GM18502 (cell line): ENCODE data around the gene SATB1.

Source experiments
- ATAC-seq: cut with Tn5 transposase; IDR thresholded peaks from one replicate; pipeline ENCODE4 v1.9.1; 2021; ENCODE audit warnings: mild to moderate bottlenecking; ENCODE audit not compliant: unreplicated experiment, poor library complexity

The SATB1 gene

DNA sequence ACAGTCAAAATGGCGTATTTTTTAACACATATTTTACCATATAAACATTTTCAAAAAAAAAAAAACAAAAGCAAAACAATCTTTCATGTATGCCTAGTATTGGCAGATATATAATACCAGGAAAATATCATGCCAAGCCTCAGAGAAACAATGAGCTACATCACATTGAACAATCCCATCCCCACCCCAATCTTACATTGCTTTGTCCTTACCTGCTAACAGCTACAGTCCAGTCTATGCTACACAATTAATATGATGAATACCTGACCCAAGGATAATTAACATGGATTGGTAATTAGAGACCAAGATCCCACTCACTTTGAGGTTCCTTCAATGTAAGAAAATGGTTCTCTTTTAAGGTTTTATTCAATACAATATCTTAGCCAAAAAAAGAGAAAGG is 7.6 kb upstream of the SATB1 start:
- ATAC-seq, result no peak

DNA sequence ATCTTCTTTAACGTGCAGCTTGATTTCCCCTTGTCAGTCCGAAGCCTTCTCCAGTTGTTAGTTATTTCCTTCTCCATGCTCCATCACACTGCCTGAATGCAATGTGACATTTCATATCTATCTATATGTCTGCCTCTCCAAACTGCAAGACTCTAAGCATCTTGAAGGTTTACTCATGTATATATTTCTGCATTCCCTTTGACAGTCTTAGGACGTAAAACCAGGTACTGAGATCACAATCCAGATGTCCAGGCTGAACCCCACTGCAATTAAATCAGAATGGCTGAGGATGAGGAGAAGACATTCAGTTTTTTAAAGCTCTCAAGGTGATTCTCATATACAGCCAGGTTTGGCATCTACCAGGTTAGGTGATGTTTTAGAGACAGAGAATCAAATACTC is 6.1 kb upstream of the SATB1 start:
- no peak for ATAC-seq

DNA sequence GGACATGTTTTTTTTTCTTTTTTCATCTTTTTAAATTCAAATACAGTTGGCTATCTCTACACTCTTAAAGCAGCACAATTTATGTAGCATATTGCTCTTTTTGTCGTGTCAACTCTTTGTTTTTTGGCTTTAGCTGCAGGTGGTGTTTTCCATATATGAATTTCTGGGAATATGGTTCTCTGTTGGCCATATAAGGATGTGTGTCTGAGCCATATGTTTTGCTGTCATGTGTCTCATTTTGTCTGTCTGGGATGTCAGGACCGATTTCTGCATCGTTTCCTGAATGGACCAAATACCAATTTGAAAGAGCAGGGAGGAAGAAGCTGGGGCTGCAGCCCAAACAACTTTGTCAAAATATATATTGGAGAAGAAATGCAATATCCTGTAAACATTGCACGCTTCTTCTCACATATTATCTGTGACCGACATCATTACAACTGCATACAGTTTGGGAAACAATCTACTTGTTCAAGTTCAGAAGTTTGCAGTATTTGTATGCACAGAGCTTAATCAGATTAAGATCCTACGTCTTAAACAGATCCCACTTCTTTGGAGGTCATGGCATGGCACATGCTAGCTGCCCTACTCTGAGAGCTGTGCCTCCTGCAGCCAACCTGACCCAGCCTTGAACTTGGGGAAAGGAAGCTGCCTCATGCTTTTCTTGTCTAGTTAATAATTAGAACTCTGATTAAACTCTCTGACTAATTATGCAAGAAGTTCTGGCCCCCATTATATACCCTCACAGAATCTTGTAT is 4.0 kb upstream of the SATB1 start:
- ATAC-seq, result no peak

GRCh38 chr3:18428036-18428435 is 2.9 kb upstream of the SATB1 start:
- ATAC-seq, result no peak

DNA sequence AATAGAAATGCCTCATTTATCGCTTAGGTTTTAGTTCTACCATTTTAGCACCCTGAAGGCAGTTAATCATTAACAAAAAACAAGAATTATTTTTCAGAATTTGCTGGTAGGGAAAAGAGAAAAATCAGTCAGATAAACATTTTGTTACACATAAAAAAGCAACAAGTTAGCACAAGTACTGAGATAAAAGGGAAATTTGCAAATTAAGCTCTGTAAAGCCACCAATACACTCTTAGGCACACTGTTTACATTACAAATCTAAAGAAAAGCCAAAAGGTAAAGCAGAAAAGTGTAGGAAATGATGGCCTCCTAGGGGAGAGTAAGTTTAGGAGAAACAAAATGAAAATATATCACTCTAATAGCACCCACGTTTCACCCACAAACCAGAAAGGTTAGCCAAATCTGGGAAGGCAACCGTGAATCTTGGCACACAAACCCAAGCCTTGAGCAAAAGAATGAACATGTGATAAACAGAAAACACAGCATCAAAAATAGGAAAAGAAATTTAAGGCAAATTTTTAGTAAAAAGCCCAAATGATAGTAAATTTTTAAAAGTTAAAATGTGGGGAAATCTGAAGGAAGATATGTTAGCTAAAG is 1.6 kb upstream of the SATB1 start:
- ATAC-seq, result no peak

GRCh38 chr3:18425641-18426257 is 610 bp upstream of the SATB1 start:
- ATAC-seq, result no peak

DNA sequence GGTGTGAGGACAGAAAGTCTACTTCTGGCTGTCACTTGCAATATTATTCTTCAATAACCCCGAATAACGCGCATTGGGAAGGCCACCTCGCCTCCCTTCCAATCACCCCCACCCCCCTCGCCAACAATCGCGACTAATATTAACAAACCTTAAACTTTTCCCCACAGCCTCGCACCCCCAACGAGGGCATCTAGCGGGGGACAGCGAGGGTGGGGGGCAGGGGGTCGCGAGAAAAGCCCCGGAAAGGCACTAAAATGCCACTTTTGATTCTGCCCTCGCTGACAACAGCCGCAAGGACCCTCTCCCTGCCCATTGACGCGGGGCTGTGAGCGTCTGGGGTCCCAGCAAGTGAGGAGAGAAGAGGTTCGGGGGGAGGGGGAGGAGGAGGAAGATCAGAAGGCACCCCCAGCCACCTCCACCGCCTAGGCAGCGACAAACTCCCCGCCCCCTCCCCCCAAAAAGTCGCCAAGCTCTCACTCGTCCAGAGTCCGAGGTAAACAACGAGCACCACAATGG is 868 bp downstream of the SATB1 start:
- no peak for ATAC-seq

DNA sequence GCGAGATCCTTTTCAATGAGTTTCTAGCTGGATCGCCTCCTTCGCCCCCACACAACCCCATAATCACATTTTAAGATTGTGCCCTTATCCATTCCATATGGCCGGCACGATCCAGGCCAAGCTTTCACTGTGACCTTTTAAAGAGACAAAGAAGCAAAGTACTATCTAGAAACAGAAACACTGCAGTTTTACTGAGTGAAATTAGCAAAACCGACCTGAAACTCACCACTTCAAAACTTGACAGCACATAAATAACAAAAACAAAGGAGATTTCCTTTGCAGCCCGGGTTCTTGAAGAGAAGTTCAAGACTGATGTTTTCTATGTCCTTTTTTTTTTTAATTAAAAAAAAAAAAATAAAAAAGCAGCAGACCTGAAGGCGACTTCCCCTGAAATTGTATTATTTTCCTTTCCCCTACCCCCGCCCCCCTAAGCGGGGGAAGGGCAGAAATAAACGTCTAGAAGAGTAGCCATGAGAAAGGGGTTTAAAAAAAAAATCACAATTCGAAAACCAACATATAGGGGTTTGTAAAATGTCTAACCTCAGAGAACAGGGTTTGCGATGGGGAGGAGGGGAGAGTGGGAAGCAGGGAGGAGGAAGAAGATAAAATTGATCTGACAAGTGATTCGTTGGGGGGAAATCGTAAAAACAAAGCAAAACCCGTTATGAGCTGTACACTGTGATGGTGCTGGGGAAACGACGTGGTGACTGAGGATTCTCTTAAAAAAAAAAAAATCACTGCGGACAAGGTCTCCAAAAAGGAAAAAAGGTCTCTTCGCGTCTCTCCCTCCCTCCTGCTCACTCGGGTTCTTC is 1.5 kb downstream of the SATB1 start:
- ATAC-seq, result peak; percentile 89

DNA sequence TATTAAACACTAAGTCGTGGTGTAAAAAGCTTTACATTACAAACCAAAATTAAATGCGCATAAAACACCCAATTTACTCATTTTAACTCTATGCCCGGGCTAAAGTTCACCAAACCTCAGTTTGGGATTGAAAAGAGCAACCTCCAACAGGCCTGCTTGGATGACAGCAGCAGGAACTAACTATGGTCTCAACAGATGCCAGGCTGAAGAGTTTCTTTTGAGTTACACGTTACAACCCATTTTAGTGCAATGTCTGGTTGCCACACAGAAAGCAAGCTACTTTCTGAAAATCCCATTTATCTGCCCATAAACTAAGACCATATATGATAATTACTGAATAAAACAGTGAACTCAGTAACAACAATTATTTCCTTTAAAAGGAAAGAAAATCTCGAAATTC is 2.2 kb downstream of the SATB1 start:
- ATAC-seq, result no peak

GRCh38 chr3:18420555-18420954 is 4.6 kb downstream of the SATB1 start:
- no peak for ATAC-seq

GRCh38 chr3:18419232-18419631 is 5.9 kb downstream of the SATB1 start:
- no peak for ATAC-seq

DNA sequence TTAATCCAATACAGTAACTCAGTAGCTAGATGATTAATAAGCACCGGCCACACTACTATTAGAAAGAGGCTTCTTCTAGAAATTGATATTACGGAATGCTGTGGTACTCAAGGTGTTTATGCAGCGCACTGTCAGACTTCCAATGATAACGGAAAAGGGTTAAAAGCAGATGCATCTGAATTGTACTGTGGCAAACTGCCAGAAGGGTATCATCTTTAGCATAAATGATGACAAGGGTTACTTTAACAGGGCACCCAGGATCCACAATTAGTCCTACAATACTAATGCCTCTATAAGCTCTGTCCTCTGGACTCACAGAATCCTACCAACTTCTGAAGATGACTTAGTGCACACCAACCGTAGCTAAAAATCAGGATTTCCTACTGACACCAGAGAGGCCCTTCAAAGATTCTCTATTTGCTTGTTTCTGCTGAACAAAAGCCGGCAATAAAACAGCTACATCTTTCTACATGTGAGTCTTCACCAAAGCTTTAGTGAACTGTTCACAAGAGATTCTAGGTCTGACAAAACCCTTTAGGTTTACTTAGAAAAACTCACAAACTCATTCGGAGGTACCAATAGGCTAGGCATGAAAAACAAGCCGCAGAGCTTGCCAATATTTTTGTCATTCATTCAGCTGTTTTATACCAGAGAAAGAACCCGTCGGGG is 7.1 kb downstream of the SATB1 start:
- no peak for ATAC-seq

DNA sequence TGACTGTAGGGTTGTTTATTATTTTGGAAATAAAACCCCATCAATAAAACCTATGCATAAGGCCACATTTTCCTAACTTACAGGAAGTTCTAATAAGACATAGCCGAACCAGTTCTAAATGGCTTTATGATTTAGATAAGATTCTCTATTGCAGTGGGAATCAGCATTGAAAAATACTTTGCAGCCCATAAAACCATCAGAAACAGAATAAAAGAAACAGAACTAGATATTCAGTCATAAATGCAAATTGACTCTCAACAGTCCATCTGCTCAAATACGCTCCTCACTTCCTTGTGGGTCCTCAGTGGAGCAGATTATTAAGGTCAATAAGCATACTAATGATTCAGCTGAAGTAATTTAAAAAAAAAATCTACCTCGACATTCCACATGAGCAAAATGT is 8.8 kb downstream of the SATB1 start:
- ATAC-seq, result no peak

GRCh38 chr3:18415839-18416238 is 9.3 kb downstream of the SATB1 start:
- no peak for ATAC-seq

DNA sequence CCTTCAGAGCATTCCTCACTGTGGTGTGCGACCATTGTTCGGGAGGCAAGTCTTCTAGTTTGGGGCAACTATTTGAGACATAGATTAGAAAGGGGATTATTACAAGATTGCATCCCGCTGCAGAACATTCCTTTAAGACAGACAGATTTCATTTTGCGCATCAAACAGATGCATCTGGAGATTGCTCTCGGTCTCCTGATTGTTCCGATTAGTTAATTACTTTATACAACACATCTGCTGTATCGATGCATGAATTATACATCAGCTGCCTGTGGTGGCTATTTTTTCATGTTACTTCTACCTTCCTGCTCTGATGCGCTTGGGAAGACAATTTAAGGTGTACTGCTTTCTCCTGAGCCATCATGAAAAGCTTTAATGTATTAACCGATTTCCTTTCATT is 10.0 kb downstream of the SATB1 start:
- ATAC-seq, result no peak

DNA sequence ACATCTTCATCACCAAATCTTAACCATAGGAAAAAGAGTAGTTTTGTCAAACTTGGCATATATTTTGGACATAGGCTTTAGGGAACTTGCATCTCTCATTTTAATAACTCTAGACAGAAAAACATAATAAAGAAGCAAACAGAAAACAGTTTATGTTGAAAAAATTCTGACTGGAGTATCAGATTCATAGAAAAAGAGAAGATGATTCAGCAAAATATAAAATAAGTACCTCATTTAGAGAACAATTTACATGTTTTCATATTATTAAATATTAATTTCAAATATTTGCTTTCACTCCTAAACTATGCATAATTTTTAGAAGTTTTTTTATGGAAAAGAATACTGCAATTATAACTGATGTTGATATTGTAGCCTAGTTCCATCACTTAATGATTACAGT is 12.5 kb downstream of the SATB1 start:
- ATAC-seq, result no peak

DNA sequence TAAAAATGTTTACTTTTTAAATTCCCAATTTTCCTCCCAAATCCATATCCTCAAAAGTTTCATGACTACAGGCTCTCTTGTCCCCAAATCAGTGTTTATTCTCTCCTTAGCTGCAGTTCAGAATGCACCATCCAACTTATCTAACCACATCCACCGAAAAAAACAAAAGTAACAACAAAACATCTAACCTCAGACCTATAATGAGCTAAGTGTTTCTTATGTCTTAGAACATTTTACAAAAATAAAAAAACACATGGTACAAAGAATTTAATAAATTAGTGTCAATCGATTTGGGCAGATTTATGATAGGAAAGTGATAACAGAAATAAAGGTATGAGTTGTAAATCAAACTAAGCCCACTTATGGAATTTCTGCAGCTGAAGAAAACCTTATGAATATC is 13.6 kb downstream of the SATB1 start:
- ATAC-seq, result no peak

DNA sequence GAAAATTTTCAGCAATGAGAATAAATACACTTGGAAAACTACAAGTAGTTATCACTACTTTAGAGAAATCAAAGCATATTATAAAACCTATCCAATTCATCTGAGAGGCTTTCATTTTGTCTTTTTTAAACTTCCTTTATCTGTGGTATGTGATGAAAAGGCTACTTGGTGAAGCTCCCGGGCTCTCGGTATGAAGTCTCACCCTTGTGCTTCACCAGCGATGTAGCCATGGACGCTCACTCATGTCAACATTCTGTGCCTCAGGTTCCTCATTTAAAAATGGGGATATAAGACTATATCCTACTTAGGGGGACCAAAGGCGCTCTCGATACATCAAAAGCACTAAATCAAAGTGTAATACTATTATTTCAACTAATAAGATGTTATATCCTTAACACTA is 14.9 kb downstream of the SATB1 start:
- ATAC-seq, result no peak

DNA sequence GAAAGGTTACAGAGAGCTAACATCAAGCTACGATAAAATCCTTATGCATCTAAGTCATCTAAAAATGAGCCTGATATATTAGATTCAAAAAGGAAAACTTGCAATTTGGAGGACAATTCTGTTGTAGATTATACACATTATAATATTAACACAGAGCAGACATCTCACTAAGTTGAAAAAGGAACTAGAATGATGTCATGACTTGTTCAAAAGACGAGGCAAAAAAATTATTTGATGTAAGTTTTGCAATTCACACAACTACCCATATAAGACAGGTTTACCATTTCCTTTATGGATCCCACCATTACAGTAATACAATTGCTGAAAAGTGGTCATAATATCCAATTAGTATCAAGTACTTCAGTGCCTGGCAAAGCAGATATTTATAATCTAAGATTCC is 15.9 kb downstream of the SATB1 start:
- no peak for ATAC-seq

- ATAC-seq, result no peak
Measured at GRCh38 chr3:18405141-18405540, 20.0 kb downstream of the SATB1 start.
